Sigmoid colon (tissue), 7 donors: ENCODE data around the gene LCAT. TPM values are rescaled to one million over a fixed set of nuclear protein-coding genes. Genes with fewer than 3 reads are reported as not detected.

Experiments
- DNase-seq: peaks from one replicate; pipeline ENCODE4 v3.0.0-alpha.2; 2019
- H3K27ac ChIP-seq, 4 donors: fragments of 200-600 bp; sonication (generic); one replicate each; pipeline ENCODE4 v1.5.1; 2016 to 2019; ENCODE audit warnings: mild to moderate bottlenecking in 1 of 4
- H3K27me3 ChIP-seq, 3 donors: fragments of 200-600 bp; sonication (generic); one replicate each; pipeline ENCODE4 v1.5.1; 2019; ENCODE audit warnings: mild to moderate bottlenecking in 1 of 3
- H3K36me3 ChIP-seq, 4 donors: fragments of 200-600 bp; sonication (generic); one replicate each; pipeline ENCODE4 v1.5.1; 2016 to 2019
- H3K4me1 ChIP-seq, 4 donors: fragments of 200-600 bp; sonication (generic); one replicate each; pipeline ENCODE4 v1.5.1; 2017 to 2019
- H3K4me3 ChIP-seq, 4 donors: fragments of 200-600 bp; sonication (generic); one replicate each; pipeline ENCODE4 v1.5.1; 2017 to 2019; ENCODE audit warnings: mild to moderate bottlenecking in 2 of 4, moderate library complexity in 1 of 4
- H3K9me3 ChIP-seq, 4 donors: fragments of 200-600 bp in 3 of 4; sonication (generic) in 3 of 4; one replicate each; pipeline versions ENCODE4 v1.5.1 to v1.6.1; 2013 to 2019
- EP300 ChIP-seq, 4 donors: sonication (generic); formaldehyde crosslinking; IDR thresholded peaks; one replicate each; pipeline ENCODE4 v1.6.1; 2017; ENCODE audit warnings: antibody characterized with exemption in 4 of 4
- POLR2A ChIP-seq, 2 donors: fragments of 450-650 bp; IDR thresholded peaks; one replicate each; pipeline ENCODE4 v1.6.1; 2016; ENCODE audit warnings: antibody characterized with exemption in 2 of 2, mild to moderate bottlenecking in 2 of 2, moderate library complexity in 2 of 2
- POLR2AphosphoS5 ChIP-seq, 4 donors: sonication (generic); formaldehyde crosslinking; IDR thresholded peaks; one replicate each; pipeline ENCODE4 v1.6.1; 2017; ENCODE audit warnings: antibody characterized with exemption in 4 of 4
- WGBS, 2 donors: extraction: QIAGEN DNeasy Blood & Tissue Kit; methylation state at CpG; one replicate each; pipeline ENCODE4 v1.1.7; 2013; 5-methylcytosine and 5-hydroxymethylcytosine counted together
- intact Hi-C: fragments of 100-400 bp; cut with DNase I; formaldehyde crosslinking; loops from one replicate; pipeline ENCODE4 v1.15.1; 2023
- polyA plus RNA-seq, 3 donors: library from polyadenylated mRNA; stranded (reverse); fragments of 200-250 nt; gene quantifications; one replicate each; pipeline ENCODE4 v1.2.3, GENCODE V29; 2013
- total RNA-seq, 4 donors: library from RNA; depleted of rRNA; stranded (reverse); fragments of >200 nt; gene quantifications; one replicate each; pipeline ENCODE4 v1.1.0, GENCODE V29; 2016
- TF ChIP-seq, protein P1 (sequence below), 4 experiments: fragments of 450-650 bp in 3 of 4; fragments of 200-600 bp in 1 of 4; IDR thresholded peaks; one replicate each; pipeline ENCODE4 v1.5.1; 2016 to 2019; ENCODE audit warnings: antibody characterized with exemption in 4 of 4, mild to moderate bottlenecking in 3 of 4, moderate library complexity in 2 of 4
- donor health status: healthy with polysubstance abuse.
- donor health status: Bipolar disorder and iron deficiency.
- donor health status: healthy.

The LCAT gene, protein sequence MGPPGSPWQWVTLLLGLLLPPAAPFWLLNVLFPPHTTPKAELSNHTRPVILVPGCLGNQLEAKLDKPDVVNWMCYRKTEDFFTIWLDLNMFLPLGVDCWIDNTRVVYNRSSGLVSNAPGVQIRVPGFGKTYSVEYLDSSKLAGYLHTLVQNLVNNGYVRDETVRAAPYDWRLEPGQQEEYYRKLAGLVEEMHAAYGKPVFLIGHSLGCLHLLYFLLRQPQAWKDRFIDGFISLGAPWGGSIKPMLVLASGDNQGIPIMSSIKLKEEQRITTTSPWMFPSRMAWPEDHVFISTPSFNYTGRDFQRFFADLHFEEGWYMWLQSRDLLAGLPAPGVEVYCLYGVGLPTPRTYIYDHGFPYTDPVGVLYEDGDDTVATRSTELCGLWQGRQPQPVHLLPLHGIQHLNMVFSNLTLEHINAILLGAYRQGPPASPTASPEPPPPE
- total RNA-seq: 10 to 100 TPM; 10.4 to 31.0 (median 15.2) TPM
- 1 to 10 TPM in 2 of 3 donors, under 1 TPM in 1; 0.60 to 5.5 (median 1.6) TPM for polyA plus RNA-seq

DNA sequence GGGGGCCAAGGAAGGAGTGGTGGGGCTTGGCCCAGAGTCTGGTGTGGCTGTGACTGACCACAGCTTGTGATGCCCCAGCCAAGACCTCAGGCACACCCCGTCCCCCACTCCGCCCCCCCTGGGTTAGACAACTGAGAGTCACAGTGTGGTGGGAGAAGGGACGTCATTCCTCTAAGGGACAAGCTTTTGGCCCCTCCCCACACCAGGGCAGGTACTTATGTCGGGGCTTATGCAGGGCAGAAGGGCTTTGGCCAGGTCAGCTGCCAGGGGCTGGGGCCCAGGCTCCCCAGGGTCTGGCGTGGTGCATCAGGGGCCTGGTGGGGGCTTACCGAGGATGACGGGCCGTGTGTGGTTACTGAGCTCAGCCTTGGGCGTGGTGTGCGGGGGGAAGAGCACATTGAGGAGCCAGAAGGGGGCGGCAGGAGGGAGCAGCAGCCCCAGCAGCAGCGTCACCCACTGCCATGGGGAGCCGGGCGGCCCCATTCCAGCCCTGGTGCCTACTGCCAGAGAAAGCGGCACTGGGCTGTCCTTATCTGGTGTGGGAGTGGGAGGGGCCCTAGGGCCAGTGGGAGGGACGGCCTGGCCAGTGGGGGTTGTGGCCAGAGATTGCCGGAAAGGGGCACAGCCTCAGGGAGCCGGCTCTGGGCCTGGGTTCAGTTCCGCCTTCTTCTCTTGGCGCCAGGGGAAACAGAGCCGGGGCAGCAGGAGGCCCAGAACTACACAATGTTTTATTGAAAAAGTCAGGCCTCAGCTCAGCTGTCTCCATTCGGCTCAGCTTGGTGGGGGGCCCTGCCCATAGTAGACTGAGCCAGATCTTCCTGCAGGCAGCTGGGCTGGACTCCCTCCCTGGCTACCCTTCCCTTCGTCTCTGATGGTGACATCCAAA lies at the start of gene LCAT:
Gene LCAT, minus strand, starts transcription at position 502 of the 886 bp plus-strand sequence. Its CDS starts 19 bp downstream, at position 483.
- Histone ChIP-seq H3K27ac (peak within 1 kb of the TSS; percentile 70 to 85 (median 84)), H3K36me3 (peaks cover 38 to 78% (median 51%) of the 10 kb centered on the region in 4 donors), H3K9me3 (no peaks in the 10 kb centered on the region), H3K4me1 (peaks cover 0 to 46% (median 38%) of the 10 kb centered on the region in 4 donors), H3K4me3 (peak within 1 kb of the TSS in 2 of 4 donors; percentile 6 to 7), H3K27me3 (no peaks in the 10 kb centered on the region)
- WGBS, 2 donors: 26 to 70% methylated on average over 23 of the region's 23 CpGs
- peak; percentile 92 for DNase-seq
- TF ChIP-seq POLR2AphosphoS5 (IDR thresholded peaks at IDR 0.05) (peak; percentile 45 to 76 (median 73)), EP300 (IDR thresholded peaks at IDR 0.05) (no peak)
- intact Hi-C loops: no loop called here

DNA sequence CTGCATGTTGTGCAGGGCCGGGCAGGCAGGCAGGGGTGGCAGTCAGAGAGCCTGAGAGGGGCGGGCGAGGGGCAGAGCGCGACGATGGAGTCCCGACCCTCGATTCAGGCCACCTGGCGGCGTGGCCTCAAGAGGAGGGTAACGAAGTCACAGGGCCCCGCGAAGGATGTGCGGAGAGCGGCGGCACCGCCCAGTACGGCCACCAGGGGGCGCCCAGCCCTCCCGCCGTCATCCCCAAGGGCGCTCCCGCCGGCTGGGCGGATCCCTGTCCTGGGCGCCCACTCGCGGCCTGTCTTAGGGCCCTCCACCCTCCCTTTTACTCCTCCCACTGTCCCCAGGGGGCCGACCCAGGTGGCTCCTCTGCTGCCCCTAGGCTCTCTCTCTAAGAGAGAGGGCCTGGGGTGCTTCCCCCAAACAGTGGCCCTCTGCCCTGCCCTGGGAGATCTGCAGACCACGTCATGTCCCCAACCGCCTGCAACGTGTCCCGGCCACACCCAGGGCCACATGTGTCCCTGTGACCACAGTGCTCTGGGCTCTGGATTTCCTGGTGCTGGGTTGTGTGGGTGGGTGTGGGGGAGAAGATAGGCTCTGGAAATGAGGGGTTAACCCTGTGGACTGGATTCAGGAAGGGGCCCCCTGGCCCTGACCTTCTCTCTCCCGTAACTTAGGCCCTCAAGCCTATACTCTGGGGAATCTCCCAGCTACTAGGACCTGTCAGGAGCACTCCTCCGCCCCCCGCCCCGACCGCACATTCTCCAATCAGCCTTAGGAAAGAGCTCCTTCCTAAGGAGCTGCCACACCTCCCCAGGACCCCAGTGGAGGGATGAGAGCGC lies 49.5 kb upstream of the LCAT start:
- WGBS, 2 donors: 11 to 13% methylated on average over 39 of the region's 39 CpGs
- intact Hi-C loops: loop anchor here (1.0 to 5.0 kb wide), 2 partner anchors 49 to 235 kb away; no protein-coding TSS in a partner anchor
- H3K4me3 ChIP-seq: peak overlapping the region in 3 of 4 donors; percentile 25 to 42 (median 41)
- H3K27me3 ChIP-seq: no peaks in the 10 kb centered on the region
- peak in 1 of 4 donors; percentile 19 for TF ChIP-seq POLR2AphosphoS5 (IDR thresholded peaks at IDR 0.05)
- TF ChIP-seq, protein P1, sequence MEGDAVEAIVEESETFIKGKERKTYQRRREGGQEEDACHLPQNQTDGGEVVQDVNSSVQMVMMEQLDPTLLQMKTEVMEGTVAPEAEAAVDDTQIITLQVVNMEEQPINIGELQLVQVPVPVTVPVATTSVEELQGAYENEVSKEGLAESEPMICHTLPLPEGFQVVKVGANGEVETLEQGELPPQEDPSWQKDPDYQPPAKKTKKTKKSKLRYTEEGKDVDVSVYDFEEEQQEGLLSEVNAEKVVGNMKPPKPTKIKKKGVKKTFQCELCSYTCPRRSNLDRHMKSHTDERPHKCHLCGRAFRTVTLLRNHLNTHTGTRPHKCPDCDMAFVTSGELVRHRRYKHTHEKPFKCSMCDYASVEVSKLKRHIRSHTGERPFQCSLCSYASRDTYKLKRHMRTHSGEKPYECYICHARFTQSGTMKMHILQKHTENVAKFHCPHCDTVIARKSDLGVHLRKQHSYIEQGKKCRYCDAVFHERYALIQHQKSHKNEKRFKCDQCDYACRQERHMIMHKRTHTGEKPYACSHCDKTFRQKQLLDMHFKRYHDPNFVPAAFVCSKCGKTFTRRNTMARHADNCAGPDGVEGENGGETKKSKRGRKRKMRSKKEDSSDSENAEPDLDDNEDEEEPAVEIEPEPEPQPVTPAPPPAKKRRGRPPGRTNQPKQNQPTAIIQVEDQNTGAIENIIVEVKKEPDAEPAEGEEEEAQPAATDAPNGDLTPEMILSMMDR (IDR thresholded peaks at IDR 0.05): peak; percentile 93 to 100 (median 94)
- no peak for TF ChIP-seq EP300 (IDR thresholded peaks at IDR 0.05)
- TF ChIP-seq POLR2A (IDR thresholded peaks at IDR 0.05): no peak
- H3K4me1 ChIP-seq: peaks cover 0 to 12% (median 11%) of the 10 kb centered on the region in 4 donors
- peak; percentile 90 for DNase-seq
- no peaks in the 10 kb centered on the region for H3K36me3 ChIP-seq
- no peaks in the 10 kb centered on the region for H3K9me3 ChIP-seq
- H3K27ac ChIP-seq: peak overlapping the region; percentile 46 to 60 (median 48)

DNA sequence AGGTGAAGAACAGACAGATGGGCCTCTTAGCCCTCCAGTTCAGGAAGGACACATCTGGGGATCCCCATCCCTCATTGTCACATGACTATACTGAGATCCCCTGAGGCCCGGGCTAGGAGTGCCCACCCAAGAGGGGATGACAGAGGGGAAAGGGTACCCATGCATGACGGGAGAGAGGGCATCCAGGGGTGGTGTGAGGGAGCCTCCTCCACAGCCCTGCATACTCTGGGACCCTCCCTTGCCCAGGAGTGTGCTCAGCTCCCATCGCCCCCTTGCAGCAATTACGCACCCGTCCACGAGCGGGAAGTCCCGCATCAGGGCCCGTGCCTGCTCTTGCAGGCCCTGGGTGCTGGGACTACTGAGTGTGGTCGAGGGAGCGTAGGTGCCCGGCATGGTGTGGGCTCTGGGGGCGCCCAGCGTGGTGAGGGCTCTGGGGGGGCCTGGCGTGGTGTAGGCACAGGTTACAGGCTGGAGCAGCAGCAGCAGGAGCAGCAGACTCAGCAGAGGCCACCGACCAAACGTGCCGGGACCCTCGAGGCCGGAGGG lies 48.8 kb upstream of the LCAT start:
- no peak for TF ChIP-seq POLR2AphosphoS5 (IDR thresholded peaks at IDR 0.05)
- TF ChIP-seq, protein P1 (IDR thresholded peaks at IDR 0.05): no peak
- no peak for TF ChIP-seq EP300 (IDR thresholded peaks at IDR 0.05)
- no peak for TF ChIP-seq POLR2A (IDR thresholded peaks at IDR 0.05)
- Histone ChIP-seq H3K36me3 (no peaks in the 10 kb centered on the region), H3K4me1 (peaks cover 0 to 12% (median 11%) of the 10 kb centered on the region in 4 donors), H3K27ac (peak overlapping the region in 2 of 4 donors; percentile 48 to 60), H3K27me3 (no peaks in the 10 kb centered on the region), H3K4me3 (peak overlapping the region in 2 of 4 donors; percentile 41 to 42), H3K9me3 (no peaks in the 10 kb centered on the region)
- DNase-seq: no peak
- intact Hi-C loops: loop anchor here (1.0 to 5.0 kb wide), 2 partner anchors 50 to 236 kb away; no protein-coding TSS in a partner anchor
- WGBS, 2 donors: 68 to 78% methylated on average over 20 of the region's 20 CpGs

DNA sequence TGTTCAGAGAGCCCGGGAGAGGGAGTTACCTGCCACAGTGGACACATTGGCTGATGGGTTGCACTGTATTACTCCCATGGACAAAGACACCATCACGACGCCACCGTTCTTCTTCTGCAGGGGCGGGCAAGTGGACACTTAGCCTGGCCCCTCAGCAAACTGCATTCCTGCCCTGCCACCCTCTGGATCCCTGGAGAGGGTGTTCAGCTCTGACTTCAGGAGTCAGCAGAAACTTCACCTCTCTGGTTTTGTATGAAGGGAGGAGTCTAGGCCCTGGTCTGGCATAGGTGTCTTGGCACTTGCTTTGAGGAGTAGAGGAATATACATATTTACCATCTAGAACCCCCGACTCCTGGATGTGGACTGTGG lies 46.1 kb upstream of the LCAT start:
- WGBS, 2 donors: 88 to 91% methylated on average over 6 of the region's 6 CpGs
- no peak for TF ChIP-seq POLR2AphosphoS5 (IDR thresholded peaks at IDR 0.05)
- no peak for TF ChIP-seq POLR2A (IDR thresholded peaks at IDR 0.05)
- TF ChIP-seq, protein P1 (IDR thresholded peaks at IDR 0.05): no peak
- TF ChIP-seq EP300 (IDR thresholded peaks at IDR 0.05): no peak
- H3K27me3 ChIP-seq: no peaks in the 10 kb centered on the region
- no peak overlapping the region for H3K4me3 ChIP-seq
- H3K36me3 ChIP-seq: no peaks in the 10 kb centered on the region
- no peaks in the 10 kb centered on the region for H3K9me3 ChIP-seq
- no peak overlapping the region for H3K27ac ChIP-seq
- intact Hi-C loops: loop anchor here (5.0 kb wide), 1 partner anchor 52 kb away; no protein-coding TSS in a partner anchor
- H3K4me1 ChIP-seq: peaks cover 0 to 12% (median 11%) of the 10 kb centered on the region in 4 donors
- no peak for DNase-seq
